Neural progenitor cell (in vitro differentiated cells): ENCODE data around the gene IQCK. TPM values are rescaled to one million over a fixed set of nuclear protein-coding genes. Genes with fewer than 3 reads are reported as not detected.
"Not testable (repeated sequence)": the region's sequence is repeated elsewhere in the genome, so short reads cannot be mapped to it uniquely, and the experiment has no call there.

Source experiments
- DNase-seq: peaks from one replicate; pipeline ENCODE4 v3.0.0-alpha.2; 2016; ENCODE audit warnings: low spot score
- H2AFZ ChIP-seq: fragments of 200-600 bp; sonication (generic); replicated peaks from 2 replicates; pipeline ENCODE4 v1.6.1; 2016; ENCODE audit warnings: antibody characterized with exemption
- H3F3A ChIP-seq: fragments of 200-600 bp; sonication (generic); 2 replicates; pipeline ENCODE4 v1.6.1; 2016; ENCODE audit warnings: antibody characterized with exemption, low read depth
- H3K27ac ChIP-seq: fragments of 200-600 bp; sonication (generic); 2 replicates; pipeline ENCODE4 v1.5.1; 2016; ENCODE audit warnings: mild to moderate bottlenecking
- H3K27me3 ChIP-seq: fragments of 200-600 bp; sonication (generic); 2 replicates; pipeline ENCODE4 v1.6.1; 2016; ENCODE audit warnings: mild to moderate bottlenecking, moderate library complexity
- H3K36me3 ChIP-seq: fragments of 200-600 bp; sonication (generic); 2 replicates; pipeline ENCODE4 v1.5.1; 2016
- H3K4me1 ChIP-seq: fragments of 200-600 bp; sonication (generic); 2 replicates; pipeline ENCODE4 v1.6.1; 2016; ENCODE audit warnings: mixed run types
- H3K4me2 ChIP-seq: fragments of 200-600 bp; sonication (generic); 2 replicates; pipeline ENCODE4 v1.6.1; 2016
- H3K4me3 ChIP-seq: fragments of 200-600 bp; sonication (generic); 2 replicates; pipeline ENCODE4 v1.5.1; 2016
- H3K79me2 ChIP-seq: fragments of 200-600 bp; sonication (generic); 2 replicates; pipeline ENCODE4 v1.6.1; 2016; ENCODE audit warnings: low read depth
- H3K9ac ChIP-seq: fragments of 200-600 bp; sonication (generic); 2 replicates; pipeline ENCODE4 v1.6.1; 2016
- H3K9me3 ChIP-seq: fragments of 200-600 bp; sonication (generic); 2 replicates; pipeline ENCODE4 v1.5.1; 2016; ENCODE audit warnings: low read depth
- H4K20me1 ChIP-seq: fragments of 200-600 bp; sonication (generic); 2 replicates; pipeline ENCODE4 v1.6.1; 2016; ENCODE audit warnings: low read depth
- H3K27ac Mint-ChIP-seq: 3 replicates; pipeline ENCODE4 v1.8.0; 2021; ENCODE audit warnings: mixed read lengths
- H3K27me3 Mint-ChIP-seq: 2 replicates; pipeline ENCODE4 v1.8.0; 2022; ENCODE audit warnings: low read depth, mild to moderate bottlenecking, inconsistent platforms, moderate library complexity, mixed read lengths; ENCODE audit not compliant: insufficient read depth
- H3K36me3 Mint-ChIP-seq: 3 replicates; pipeline ENCODE4 v1.8.0; 2021; ENCODE audit warnings: mixed read lengths
- H3K4me1 Mint-ChIP-seq: 3 replicates; pipeline ENCODE4 v1.8.0; 2021; ENCODE audit warnings: mixed read lengths
- H3K4me3 Mint-ChIP-seq: 3 replicates; pipeline ENCODE4 v1.8.0; 2021; ENCODE audit warnings: mild to moderate bottlenecking, moderate library complexity, mixed read lengths
- H3K9me3 Mint-ChIP-seq: 3 replicates; pipeline ENCODE4 v1.8.0; 2020; ENCODE audit warnings: mixed read lengths
- EZH2 ChIP-seq: fragments of 200-600 bp; sonication (generic); IDR thresholded peaks from 2 replicates; pipeline ENCODE4 v1.6.1; 2017; ENCODE audit warnings: antibody characterized with exemption, mild to moderate bottlenecking, moderate library complexity
- EZH2phosphoT487 ChIP-seq: fragments of 200-600 bp; sonication (generic); IDR thresholded peaks from 2 replicates; pipeline ENCODE4 v1.6.1; 2017; ENCODE audit warnings: antibody characterized with exemption
- total RNA-seq: library from RNA; depleted of rRNA; stranded (reverse); fragments of >200 nt; gene quantifications from 2 replicates; pipeline ENCODE4 v1.2.3, GENCODE V29; 2015; ENCODE audit warnings: low replicate concordance
- TF ChIP-seq, protein P1 (sequence below): fragments of 200-600 bp; sonication (generic); IDR thresholded peaks from 2 replicates; pipeline ENCODE4 v1.5.1; 2017; ENCODE audit warnings: antibody characterized with exemption, mild to moderate bottlenecking

IQCK gene
- total RNA-seq, 1 donor from 2014 or later = 22.1 TPM

- H3K9ac ChIP-seq = no peak overlapping the region
- Mint-ChIP-seq H3K27me3 (no peaks in the 10 kb centered on the region), H3K36me3 (peaks cover 22% of the 10 kb centered on the region), H3K27ac (no peak overlapping the region), H3K4me3 (peak overlapping the region; percentile 28), H3K9me3 (no peaks in the 10 kb centered on the region), H3K4me1 (no peaks in the 10 kb centered on the region)
- no peak overlapping the region for H3K4me2 ChIP-seq
- H3K27ac ChIP-seq = no peak overlapping the region
- H2AFZ ChIP-seq = no peak overlapping the region
- H3K27me3 ChIP-seq = no peaks in the 10 kb centered on the region
- TF ChIP-seq EZH2 (no peak), EZH2phosphoT487 (no peak)
- TF ChIP-seq, protein P1, sequence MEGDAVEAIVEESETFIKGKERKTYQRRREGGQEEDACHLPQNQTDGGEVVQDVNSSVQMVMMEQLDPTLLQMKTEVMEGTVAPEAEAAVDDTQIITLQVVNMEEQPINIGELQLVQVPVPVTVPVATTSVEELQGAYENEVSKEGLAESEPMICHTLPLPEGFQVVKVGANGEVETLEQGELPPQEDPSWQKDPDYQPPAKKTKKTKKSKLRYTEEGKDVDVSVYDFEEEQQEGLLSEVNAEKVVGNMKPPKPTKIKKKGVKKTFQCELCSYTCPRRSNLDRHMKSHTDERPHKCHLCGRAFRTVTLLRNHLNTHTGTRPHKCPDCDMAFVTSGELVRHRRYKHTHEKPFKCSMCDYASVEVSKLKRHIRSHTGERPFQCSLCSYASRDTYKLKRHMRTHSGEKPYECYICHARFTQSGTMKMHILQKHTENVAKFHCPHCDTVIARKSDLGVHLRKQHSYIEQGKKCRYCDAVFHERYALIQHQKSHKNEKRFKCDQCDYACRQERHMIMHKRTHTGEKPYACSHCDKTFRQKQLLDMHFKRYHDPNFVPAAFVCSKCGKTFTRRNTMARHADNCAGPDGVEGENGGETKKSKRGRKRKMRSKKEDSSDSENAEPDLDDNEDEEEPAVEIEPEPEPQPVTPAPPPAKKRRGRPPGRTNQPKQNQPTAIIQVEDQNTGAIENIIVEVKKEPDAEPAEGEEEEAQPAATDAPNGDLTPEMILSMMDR = no peak
- no peak overlapping the region for H3K4me3 ChIP-seq
- H4K20me1 ChIP-seq = no peaks in the 10 kb centered on the region
- no peaks in the 10 kb centered on the region for H3K79me2 ChIP-seq
- H3F3A ChIP-seq = no peaks in the 10 kb centered on the region
- H3K9me3 ChIP-seq = no peaks in the 10 kb centered on the region
- DNase-seq = no peak
- H3K4me1 ChIP-seq = no peaks in the 10 kb centered on the region
- no peaks in the 10 kb centered on the region for H3K36me3 ChIP-seq
Measured at GRCh38 chr16:19677402-19677801, 40.7 kb upstream of the IQCK start.

DNA sequence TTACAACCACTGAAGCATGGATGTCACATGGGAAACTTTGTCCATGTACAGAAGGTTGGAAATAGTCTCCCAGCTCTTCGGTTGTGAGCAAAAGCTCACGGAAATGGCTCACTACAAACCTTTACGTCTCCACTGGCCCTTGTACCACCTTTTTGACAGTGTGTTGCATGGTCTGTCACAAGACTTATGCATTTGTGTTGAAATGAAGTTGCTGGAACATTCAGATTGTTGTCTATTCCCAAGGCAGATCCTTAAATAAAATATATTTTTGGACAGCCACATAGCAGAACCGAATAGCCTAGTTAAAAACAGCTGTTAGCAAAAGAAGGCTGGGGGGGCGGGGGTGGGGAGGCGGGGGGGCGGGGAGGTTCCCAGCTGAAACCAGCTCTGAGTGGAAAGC is 39.3 kb upstream of the IQCK start:
- H3K4me3 Mint-ChIP-seq = no peak overlapping the region
- H3K36me3 Mint-ChIP-seq = peaks cover 33% of the 10 kb centered on the region
- H3K27me3 Mint-ChIP-seq = no peaks in the 10 kb centered on the region
- no peaks in the 10 kb centered on the region for H3K9me3 Mint-ChIP-seq
- H3K27ac Mint-ChIP-seq = no peak overlapping the region
- peaks cover 4% of the 10 kb centered on the region for H3K36me3 ChIP-seq
- TF ChIP-seq EZH2phosphoT487 (no peak), EZH2 (no peak)
- TF ChIP-seq, protein P1 = no peak
- no peaks in the 10 kb centered on the region for H3K4me1 ChIP-seq
- no peak overlapping the region for H3K4me3 ChIP-seq
- H4K20me1 ChIP-seq = no peaks in the 10 kb centered on the region
- H3K79me2 ChIP-seq = no peaks in the 10 kb centered on the region
- no peak overlapping the region for H3K9ac ChIP-seq
- no peaks in the 10 kb centered on the region for H3K4me1 Mint-ChIP-seq
- H3K9me3 ChIP-seq = no peaks in the 10 kb centered on the region
- H2AFZ ChIP-seq = no peak overlapping the region
- no peak for DNase-seq
- H3F3A ChIP-seq = no peaks in the 10 kb centered on the region
- no peaks in the 10 kb centered on the region for H3K27me3 ChIP-seq
- H3K27ac ChIP-seq = no peak overlapping the region
- H3K4me2 ChIP-seq = no peak overlapping the region

- not testable (repeated sequence) for H3K4me2 ChIP-seq, H2AFZ ChIP-seq, H3K4me3 Mint-ChIP-seq, H3K27ac ChIP-seq, H3K27ac Mint-ChIP-seq, H3K4me1 Mint-ChIP-seq, H3K79me2 ChIP-seq, H3K4me1 ChIP-seq, H3K27me3 ChIP-seq, DNase-seq, H3K36me3 ChIP-seq, H4K20me1 ChIP-seq, H3K9me3 Mint-ChIP-seq, H3K4me3 ChIP-seq, H3F3A ChIP-seq, H3K9me3 ChIP-seq, H3K27me3 Mint-ChIP-seq, H3K9ac ChIP-seq
- peaks cover 34% of the 10 kb centered on the region for H3K36me3 Mint-ChIP-seq
Measured at GRCh38 chr16:19679281-19679680, 38.8 kb upstream of the IQCK start.

- no peaks in the 10 kb centered on the region for H4K20me1 ChIP-seq
- no peak overlapping the region for H2AFZ ChIP-seq
- H3K4me1 ChIP-seq = no peaks in the 10 kb centered on the region
- Mint-ChIP-seq H3K27me3 (peaks cover 3% of the 10 kb centered on the region), H3K9me3 (peaks cover 4% of the 10 kb centered on the region), H3K4me3 (no peak overlapping the region), H3K4me1 (peaks cover 3% of the 10 kb centered on the region), H3K36me3 (peaks cover 39% of the 10 kb centered on the region), H3K27ac (no peak overlapping the region)
- no peak overlapping the region for H3K9ac ChIP-seq
- TF ChIP-seq, protein P1 = peak; percentile 30
- TF ChIP-seq EZH2 = no peak
- H3K27ac ChIP-seq = no peak overlapping the region
- no peaks in the 10 kb centered on the region for H3K9me3 ChIP-seq
- DNase-seq = no peak
- H3K4me2 ChIP-seq = no peak overlapping the region
- no peaks in the 10 kb centered on the region for H3K79me2 ChIP-seq
- peaks cover 3% of the 10 kb centered on the region for H3F3A ChIP-seq
- H3K36me3 ChIP-seq = peaks cover 4% of the 10 kb centered on the region
- no peaks in the 10 kb centered on the region for H3K27me3 ChIP-seq
- H3K4me3 ChIP-seq = no peak overlapping the region
Measured at GRCh38 chr16:19680881-19681340, 37.2 kb upstream of the IQCK start.
